PC-3 (cell line): ENCODE results near the gene AMN.

Experiments used
- CTCF ChIP-seq: fragments of 300-600 bp; sonication (generic); conservative IDR thresholded peaks from 2 replicates; pipeline ENCODE4 v1.5.1; 2017; ENCODE audit warnings: antibody characterized with exemption, low read depth, mild to moderate bottlenecking, low read length
- EZH2 ChIP-seq: fragments of 300-600 bp; sonication (generic); IDR thresholded peaks from one replicate; pipeline ENCODE4 v1.6.1; 2017; ENCODE audit warnings: antibody characterized with exemption, mild to moderate bottlenecking, low read length; ENCODE audit not compliant: unreplicated experiment

DNA sequence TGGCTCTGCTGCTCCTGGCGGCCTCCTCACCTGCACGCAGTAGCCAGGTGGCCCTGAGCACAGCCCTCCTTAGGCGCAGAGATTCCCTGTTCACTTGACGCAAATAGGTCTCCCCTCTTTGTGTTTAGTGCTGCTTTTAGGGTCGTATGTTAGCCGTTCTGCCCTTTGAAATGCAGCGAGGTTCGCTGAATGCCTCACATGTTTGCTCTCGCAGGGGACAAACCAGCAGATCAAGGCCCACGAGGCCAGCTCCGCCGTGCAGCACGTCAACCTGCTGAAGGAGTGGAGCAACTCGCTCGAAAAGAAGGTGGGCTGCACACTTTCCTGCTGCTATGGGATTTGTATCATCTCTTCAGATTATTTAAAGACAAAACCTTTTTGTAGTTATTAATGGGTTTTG is 31.4 kb upstream of the AMN start:
- no peak for TF ChIP-seq CTCF
- TF ChIP-seq EZH2, result no peak
